ENCODE results near the gene UTRN.

Gene UTRN

GRCh38 chr6:144334150-144334708, 49.1 kb downstream of the UTRN start:
- peak; percentile 53 for DNase-seq (ENCODE audit: low read depth)
- H3K4me3 ChIP-seq (ENCODE audit: low read depth, low read length), result peak overlapping the region; percentile 50
- TF ChIP-seq, protein P1, sequence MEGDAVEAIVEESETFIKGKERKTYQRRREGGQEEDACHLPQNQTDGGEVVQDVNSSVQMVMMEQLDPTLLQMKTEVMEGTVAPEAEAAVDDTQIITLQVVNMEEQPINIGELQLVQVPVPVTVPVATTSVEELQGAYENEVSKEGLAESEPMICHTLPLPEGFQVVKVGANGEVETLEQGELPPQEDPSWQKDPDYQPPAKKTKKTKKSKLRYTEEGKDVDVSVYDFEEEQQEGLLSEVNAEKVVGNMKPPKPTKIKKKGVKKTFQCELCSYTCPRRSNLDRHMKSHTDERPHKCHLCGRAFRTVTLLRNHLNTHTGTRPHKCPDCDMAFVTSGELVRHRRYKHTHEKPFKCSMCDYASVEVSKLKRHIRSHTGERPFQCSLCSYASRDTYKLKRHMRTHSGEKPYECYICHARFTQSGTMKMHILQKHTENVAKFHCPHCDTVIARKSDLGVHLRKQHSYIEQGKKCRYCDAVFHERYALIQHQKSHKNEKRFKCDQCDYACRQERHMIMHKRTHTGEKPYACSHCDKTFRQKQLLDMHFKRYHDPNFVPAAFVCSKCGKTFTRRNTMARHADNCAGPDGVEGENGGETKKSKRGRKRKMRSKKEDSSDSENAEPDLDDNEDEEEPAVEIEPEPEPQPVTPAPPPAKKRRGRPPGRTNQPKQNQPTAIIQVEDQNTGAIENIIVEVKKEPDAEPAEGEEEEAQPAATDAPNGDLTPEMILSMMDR (IDR thresholded peaks at IDR 0.05; ENCODE audit: low read depth, low read length, missing control alignments), result no peak
